ENCODE results near the gene AKR7A2. TPM values are rescaled to one million over a fixed set of nuclear protein-coding genes. Genes with fewer than 3 reads are reported as not detected.

AKR7A2 gene
- total RNA-seq, 1 experiment from 2014 or later: 86.6 TPM

- Histone ChIP-seq H3K36me3 (ENCODE audit: control insufficient read depth, insufficient read depth, low read length) (no peaks in the 10 kb centered on the region), H3K4me1 (ENCODE audit: control insufficient read depth, insufficient read depth, low read length) (no peaks in the 10 kb centered on the region; the same call in 1 of the 2 replicates), H3K4me3 (ENCODE audit: low read depth in 2 of 2, low read length in 2 of 2) (no peak overlapping the region), H3K27ac (ENCODE audit: low read length) (no peak overlapping the region), H3K27me3 (ENCODE audit: control insufficient read depth, insufficient read depth, low read length) (no peaks in the 10 kb centered on the region), H3K9me3 (ENCODE audit: control insufficient read depth, insufficient read depth, low read depth, low read length) (no peaks in the 10 kb centered on the region)
- in situ Hi-C loops (cut with HindIII; ENCODE audit: low pct_unique_long_range_greater_than_20kb, low sequenced_read_pairs): no loop called here
- no TSS peak for BruUV-seq (replicated peaks)
- ATAC-seq (peak; percentile 19; the same call in 1 of the 2 replicates), DNase-seq (ENCODE audit: low read depth, low spot score) (no peak)
- TF ChIP-seq REST (IDR thresholded peaks at IDR 0.05; ENCODE audit: insufficient read depth in 1 of 2, low read depth in 2 of 2, low read length in 1 of 2) (no peak), SIN3A (IDR thresholded peaks at IDR 0.05; ENCODE audit: borderline replicate concordance, insufficient read depth, low read depth, low read length) (no peak), CTCF (IDR thresholded peaks at IDR 0.05) (no peak), POLR2AphosphoS5 (IDR thresholded peaks at IDR 0.05; ENCODE audit: low read depth, low read length) (no peak), TCF7L2 (IDR thresholded peaks at IDR 0.05; ENCODE audit: low read depth, low read length) (no peak)
- POLR2A ChIA-PET: interaction anchor here (0.6 kb wide), 1 partner anchor 133 kb away, joined by 7 read pairs; no protein-coding TSS in a partner anchor
- CTCF ChIA-PET: no interaction called here
- intact Hi-C loops (cut with micrococcal nuclease; ENCODE audit: unreplicated experiment): no loop called here
Observed at GRCh38 chr1:19333587-19334354, 21.8 kb upstream of the AKR7A2 start.

GRCh38 chr1:19332832-19333231 is 20.9 kb upstream of the AKR7A2 start:
- no TSS peak for BruUV-seq (replicated peaks)
- H3K4me1 ChIP-seq (ENCODE audit: control insufficient read depth, insufficient read depth, low read length): no peaks in the 10 kb centered on the region; the same call in 1 of the 2 replicates
- H3K9me3 ChIP-seq (ENCODE audit: control insufficient read depth, insufficient read depth, low read depth, low read length): no peaks in the 10 kb centered on the region
- ChIA-PET CTCF (no interaction called here), POLR2A (no interaction called here)
- no peaks in the 10 kb centered on the region for H3K36me3 ChIP-seq (ENCODE audit: control insufficient read depth, insufficient read depth, low read length)
- no peak for TF ChIP-seq SIN3A (IDR thresholded peaks at IDR 0.05; ENCODE audit: borderline replicate concordance, insufficient read depth, low read depth, low read length)
- no peak for TF ChIP-seq TCF7L2 (IDR thresholded peaks at IDR 0.05; ENCODE audit: low read depth, low read length)
- TF ChIP-seq POLR2AphosphoS5 (IDR thresholded peaks at IDR 0.05; ENCODE audit: low read depth, low read length): no peak
- TF ChIP-seq CTCF (IDR thresholded peaks at IDR 0.05): no peak
- TF ChIP-seq REST (IDR thresholded peaks at IDR 0.05; ENCODE audit: insufficient read depth in 1 of 2, low read depth in 2 of 2, low read length in 1 of 2): no peak
- H3K27ac ChIP-seq (ENCODE audit: low read length): no peak overlapping the region
- no peak for DNase-seq (ENCODE audit: low read depth, low spot score)
- in situ Hi-C loops (cut with HindIII; ENCODE audit: low pct_unique_long_range_greater_than_20kb, low sequenced_read_pairs) (no loop called here), intact Hi-C loops (cut with micrococcal nuclease; ENCODE audit: unreplicated experiment) (no loop called here)
- no peak overlapping the region for H3K4me3 ChIP-seq (ENCODE audit: low read depth in 2 of 2, low read length in 2 of 2)
- ATAC-seq: no peak
- H3K27me3 ChIP-seq (ENCODE audit: control insufficient read depth, insufficient read depth, low read length): no peaks in the 10 kb centered on the region

All from Panc1 (cell line).